ENCODE results near the gene C1QC. TPM values are rescaled to one million over a fixed set of nuclear protein-coding genes. Genes with fewer than 3 reads are reported as not detected.
A peak's percentile ranks its signal among the peaks of the same experiment; 100 is the strongest.
"Not testable (repeated sequence)": the region's sequence is repeated elsewhere in the genome, so short reads cannot be mapped to it uniquely, and the experiment has no call there.

The C1QC gene
- polyA plus RNA-seq, 4 donors = 11.8 to 35.1 (median 14.6) TPM

- no peak for DNase-seq (ENCODE audit: low read depth in 4 of 4, low spot score in 3 of 4)
Measured at GRCh38 chr1:22645931-22646330, 2.5 kb downstream of the C1QC start.

- DNase-seq (ENCODE audit: low read depth in 4 of 4, low spot score in 3 of 4) = no peak
Measured at GRCh38 chr1:22646384-22646783, 3.0 kb downstream of the C1QC start.

GRCh38 chr1:22650089-22650693, 6.8 kb downstream of the C1QC start:
- no peak for DNase-seq (ENCODE audit: low read depth in 4 of 4, low spot score in 3 of 4)

- DNase-seq (ENCODE audit: low read depth in 4 of 4, low spot score in 3 of 4) = no peak
Measured at GRCh38 chr1:22651941-22652856, 8.8 kb downstream of the C1QC start.

- no peak for DNase-seq (ENCODE audit: low read depth in 4 of 4, low spot score in 3 of 4)
Measured at GRCh38 chr1:22652881-22653316, 9.5 kb downstream of the C1QC start, which contains the start of gene C1QB. C1QB (plus strand) TSS chr1:22653236; CDS start chr1:22659463, 6,227 bp downstream.

- DNase-seq (ENCODE audit: low read depth in 4 of 4, low spot score in 3 of 4) = no peak
Measured at GRCh38 chr1:22654692-22655091, 11.3 kb downstream of the C1QC start.

- no peak for DNase-seq (ENCODE audit: low read depth in 4 of 4, low spot score in 3 of 4)
Measured at GRCh38 chr1:22658385-22659163, 15.1 kb downstream of the C1QC start.

GRCh38 chr1:22660716-22661241, 17.3 kb downstream of the C1QC start:
- no peak for DNase-seq (ENCODE audit: low read depth in 4 of 4, low spot score in 3 of 4)

- DNase-seq (ENCODE audit: low read depth in 4 of 4, low spot score in 3 of 4) = no peak
Measured at GRCh38 chr1:22661880-22662279, 18.4 kb downstream of the C1QC start.

- no peak for DNase-seq (ENCODE audit: low read depth in 4 of 4, low spot score in 3 of 4)
Measured at GRCh38 chr1:22662318-22662717, 18.9 kb downstream of the C1QC start.

- DNase-seq (ENCODE audit: low read depth in 4 of 4, low spot score in 3 of 4) = no peak
Measured at GRCh38 chr1:22662986-22663408, 19.6 kb downstream of the C1QC start.

GRCh38 chr1:22665752-22666151, 22.3 kb downstream of the C1QC start:
- DNase-seq (ENCODE audit: low read depth in 4 of 4, low spot score in 3 of 4) = peak in 1 of 4 donors; percentile 42

- DNase-seq (ENCODE audit: low read depth in 4 of 4, low spot score in 3 of 4) = no peak
Measured at GRCh38 chr1:22666412-22666811, 23.0 kb downstream of the C1QC start.

GRCh38 chr1:22668840-22669239, 25.4 kb downstream of the C1QC start:
- DNase-seq (ENCODE audit: low read depth in 4 of 4, low spot score in 3 of 4) = not testable (repeated sequence)

- DNase-seq (ENCODE audit: low read depth in 4 of 4, low spot score in 3 of 4) = no peak
Measured at GRCh38 chr1:22670352-22670975, 27.0 kb downstream of the C1QC start.

- no peak for DNase-seq (ENCODE audit: low read depth in 4 of 4, low spot score in 3 of 4)
Measured at GRCh38 chr1:22671999-22672398, 28.6 kb downstream of the C1QC start.

- DNase-seq (ENCODE audit: low read depth in 4 of 4, low spot score in 3 of 4) = no peak
Measured at GRCh38 chr1:22673486-22674409, 30.3 kb downstream of the C1QC start.

GRCh38 chr1:22674410-22674749, 30.9 kb downstream of the C1QC start:
- no peak for DNase-seq (ENCODE audit: low read depth in 4 of 4, low spot score in 3 of 4)

- DNase-seq (ENCODE audit: low read depth in 4 of 4, low spot score in 3 of 4) = not testable (repeated sequence)
Measured at GRCh38 chr1:22676151-22676550, 32.7 kb downstream of the C1QC start.

All from left renal pelvis (tissue), 4 donors.